GM18868 (cell line): Measurements from ENCODE around the gene ADPRH.

Experiments used
- ATAC-seq: cut with Tn5 transposase; IDR thresholded peaks from one replicate; pipeline ENCODE4 v1.9.1; 2021; ENCODE audit warnings: mild to moderate bottlenecking, moderate library complexity; ENCODE audit not compliant: unreplicated experiment

ADPRH gene

DNA sequence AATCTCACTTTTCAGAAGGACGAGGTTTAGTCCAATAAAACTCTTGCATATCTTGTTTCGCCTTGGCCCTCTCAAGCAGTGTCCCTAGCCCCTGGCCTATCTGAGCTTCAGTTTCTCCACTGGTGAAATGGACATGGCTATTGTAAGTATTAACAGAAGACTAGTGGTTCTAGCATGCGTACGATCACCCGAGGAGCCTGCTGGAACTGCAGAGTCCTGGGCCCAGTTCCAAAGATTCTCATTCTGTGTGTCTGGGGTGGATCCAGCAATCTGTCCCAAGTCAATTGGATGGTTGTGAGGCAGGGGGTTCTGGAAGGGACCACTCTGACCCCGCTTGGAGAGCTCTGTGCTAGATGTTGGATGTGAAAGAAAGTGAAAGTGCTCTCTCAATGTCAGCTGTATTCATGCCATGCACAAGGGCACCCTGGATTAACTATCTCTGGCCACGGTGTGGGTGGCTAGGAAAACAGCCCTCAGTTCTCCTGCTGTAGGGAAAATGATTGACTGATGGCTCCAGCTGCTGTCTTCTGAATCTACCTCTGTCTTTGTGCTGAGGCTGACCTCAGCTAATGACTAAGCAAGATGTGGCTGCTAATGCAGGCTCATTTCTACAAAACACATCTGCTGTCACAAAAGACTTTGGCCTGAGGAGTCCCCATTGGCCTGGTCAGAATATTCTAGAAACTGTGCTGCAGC, 16.5 kb downstream of the ADPRH start:
- no peak for ATAC-seq

DNA sequence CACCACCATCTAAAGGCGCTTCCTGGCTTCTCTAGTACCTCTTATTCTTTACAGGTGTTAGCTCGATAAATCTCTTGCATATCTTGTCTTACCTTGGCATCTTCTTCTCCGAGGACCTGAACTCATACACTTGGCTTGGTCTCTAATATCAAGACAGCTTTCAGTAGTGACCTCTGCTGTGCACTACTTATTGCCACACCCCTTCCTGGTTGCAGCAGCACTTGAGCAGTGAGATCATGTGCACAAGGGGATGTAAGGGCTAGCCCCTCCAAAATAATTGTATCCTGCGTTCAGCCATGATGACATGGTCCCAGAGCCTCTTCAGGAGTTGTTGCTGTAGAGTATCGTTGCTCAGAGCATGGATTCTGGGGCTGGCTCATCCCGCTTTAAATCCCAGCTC, 17.1 kb downstream of the ADPRH start:
- no peak for ATAC-seq

DNA sequence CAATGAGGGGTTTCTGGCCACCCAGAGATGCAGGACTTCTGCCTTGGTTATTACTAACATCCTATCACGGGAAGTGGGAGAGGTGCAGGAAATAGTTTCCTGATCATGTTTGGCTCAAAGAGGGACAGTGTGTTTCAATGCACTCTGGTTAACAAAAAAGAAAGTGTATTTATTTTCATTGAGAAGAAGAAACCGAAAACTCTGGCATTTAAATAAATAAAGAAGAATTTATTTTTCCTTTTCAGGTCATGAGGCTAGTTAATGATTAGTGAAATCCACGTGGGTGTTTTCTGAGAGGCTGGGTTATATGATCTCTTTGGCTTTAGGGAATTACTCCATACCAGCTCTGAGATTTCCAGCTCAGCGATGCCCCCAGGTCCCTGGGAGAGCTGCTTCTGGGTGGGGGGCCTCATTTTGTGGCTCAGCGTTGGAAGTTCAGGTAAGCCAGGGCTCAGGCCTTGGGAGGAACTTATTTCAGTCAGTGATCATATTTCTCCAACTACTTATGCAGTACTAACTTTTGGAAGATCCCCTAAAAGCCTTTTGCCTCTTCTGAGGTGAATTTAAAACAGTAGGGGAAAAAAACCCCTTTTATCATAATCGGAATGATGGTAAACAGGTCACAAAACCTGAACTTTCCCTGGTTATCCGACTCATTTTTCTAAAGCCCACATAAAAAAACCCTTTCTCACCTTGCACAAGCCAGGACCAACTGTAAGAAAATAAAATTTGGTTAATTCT, 18.4 kb downstream of the ADPRH start, which contains the start of gene PLA1A:
PLA1A (plus strand) TSS at position 338 of the 741 bp plus-strand sequence; CDS start at position 367, 29 bp downstream.
- peak; percentile 17 for ATAC-seq

DNA sequence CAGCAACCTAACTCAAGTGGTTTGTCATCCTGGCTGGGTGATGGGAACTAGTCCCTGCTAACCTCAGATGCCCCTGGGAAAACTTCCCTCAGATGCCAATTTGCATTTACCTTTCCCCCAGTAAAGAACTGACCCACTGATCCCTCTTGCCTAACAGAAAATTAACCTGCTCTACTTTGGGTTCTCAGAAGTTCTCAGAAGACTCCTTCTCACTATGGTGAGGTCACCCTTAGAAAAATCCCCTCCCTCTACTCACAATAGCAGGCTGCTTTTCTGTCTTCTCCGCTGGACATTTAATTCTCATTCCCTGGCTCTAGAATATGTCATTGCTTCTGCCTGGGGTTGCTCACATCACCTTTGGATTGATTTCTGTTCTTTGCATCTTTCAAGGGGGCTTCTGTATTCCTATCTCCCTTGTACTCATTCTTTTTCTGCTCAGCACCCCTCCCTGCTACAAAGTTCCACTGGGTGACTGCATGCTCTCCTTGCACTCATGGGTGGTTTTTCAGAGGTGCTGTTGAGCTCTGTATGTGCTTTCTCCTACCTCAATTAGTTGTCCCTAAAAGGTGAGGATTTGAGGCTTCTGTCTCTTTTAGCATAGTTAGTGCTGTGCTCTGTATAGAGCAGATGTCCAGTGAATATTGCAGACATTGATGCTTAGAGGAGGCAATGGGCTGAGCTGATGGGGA, 19.3 kb downstream of the ADPRH start:
- ATAC-seq: peak; percentile 56

- no peak for ATAC-seq
Measured at GRCh38 chr3:119599558-119600174, 20.4 kb downstream of the ADPRH start.

DNA sequence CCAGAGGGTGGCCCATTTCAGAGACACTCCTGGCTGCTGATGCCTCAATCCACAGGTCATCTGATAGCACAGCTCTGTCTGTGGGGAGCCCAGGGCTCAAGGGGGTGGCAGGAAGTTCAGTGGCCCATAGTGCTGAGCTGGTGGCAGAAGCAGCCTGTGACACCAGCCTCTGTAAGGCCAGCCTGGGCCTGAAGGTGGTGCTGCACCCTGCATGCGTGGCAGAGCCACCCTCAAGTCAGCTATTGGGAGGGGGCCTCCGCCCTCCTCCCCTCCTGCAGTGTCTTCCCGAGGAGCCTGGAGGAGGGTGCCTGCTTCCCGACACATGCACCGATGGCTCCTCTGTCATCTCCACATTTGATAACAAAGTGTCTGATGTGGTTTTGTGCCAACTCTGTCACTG, 21.4 kb downstream of the ADPRH start:
- peak; percentile 68 for ATAC-seq

GRCh38 chr3:119601154-119601553, 21.9 kb downstream of the ADPRH start:
- ATAC-seq: peak; percentile 2

- ATAC-seq: no peak
Measured at GRCh38 chr3:119602676-119603075, 23.4 kb downstream of the ADPRH start.

- no peak for ATAC-seq
Measured at GRCh38 chr3:119604878-119605277, 25.6 kb downstream of the ADPRH start.

DNA sequence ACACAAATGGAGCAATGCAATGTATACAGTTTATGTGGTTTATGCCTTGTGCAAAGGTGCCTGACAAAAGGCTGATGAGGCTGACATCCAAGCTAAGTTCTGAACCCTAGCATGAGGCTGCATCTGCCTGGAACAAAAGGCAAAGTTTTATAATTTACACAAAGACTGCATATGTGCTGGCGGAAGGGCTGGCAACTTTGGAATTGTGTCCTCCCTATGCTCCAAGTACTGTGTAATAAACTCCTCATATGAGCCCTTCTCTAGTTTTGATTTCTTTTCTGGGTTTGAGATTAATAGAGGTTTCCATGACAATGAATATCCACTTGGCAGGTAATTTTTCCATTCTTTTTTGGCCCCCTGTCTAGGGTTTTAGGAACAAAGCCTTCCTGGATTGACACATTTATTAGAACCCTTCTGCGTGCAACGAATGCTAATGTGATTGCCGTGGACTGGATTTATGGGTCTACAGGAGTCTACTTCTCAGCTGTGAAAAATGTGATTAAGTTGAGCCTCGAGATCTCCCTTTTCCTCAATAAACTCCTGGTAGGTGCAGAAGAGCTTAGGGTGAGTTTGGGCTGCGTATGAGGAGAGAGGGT, 29.2 kb downstream of the ADPRH start:
- no peak for ATAC-seq

DNA sequence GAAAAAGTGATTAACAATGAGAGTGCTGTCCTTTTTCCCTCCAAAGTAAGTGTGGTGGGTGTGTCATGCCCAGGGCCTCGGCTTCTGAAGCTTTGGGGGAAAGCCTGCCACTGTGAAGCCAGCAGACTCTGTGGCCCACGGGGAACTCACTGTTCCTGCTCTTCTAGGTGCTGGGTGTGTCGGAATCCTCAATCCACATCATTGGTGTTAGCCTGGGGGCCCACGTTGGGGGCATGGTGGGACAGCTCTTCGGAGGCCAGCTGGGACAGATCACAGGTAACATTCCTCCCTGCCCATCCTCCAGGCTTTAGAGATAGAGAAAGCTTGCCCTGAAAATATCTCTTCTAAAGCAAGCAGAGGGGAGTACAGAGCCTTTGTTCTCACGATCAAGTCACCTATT, 30.0 kb downstream of the ADPRH start:
- no peak for ATAC-seq

DNA sequence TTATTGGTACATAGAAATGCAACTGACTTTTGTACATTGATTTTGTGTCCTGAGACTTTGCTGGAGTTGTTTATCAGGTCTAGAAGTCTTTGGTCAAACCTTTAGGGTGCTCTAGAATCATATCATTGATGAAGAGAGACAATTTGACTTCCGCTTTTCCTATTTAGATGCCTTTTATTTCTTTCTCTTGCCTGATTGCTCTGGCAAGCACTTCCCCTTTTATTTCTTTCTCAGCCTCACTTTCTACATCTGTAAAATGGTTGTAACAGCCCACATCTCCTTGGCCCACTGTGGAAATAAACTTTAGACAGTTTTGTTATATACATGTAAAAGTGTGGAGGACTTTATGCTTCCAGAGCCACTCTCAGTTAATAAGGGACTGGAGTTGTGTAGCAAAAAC, 32.4 kb downstream of the ADPRH start:
- no peak for ATAC-seq

GRCh38 chr3:119613201-119613600, 33.9 kb downstream of the ADPRH start:
- no peak for ATAC-seq

DNA sequence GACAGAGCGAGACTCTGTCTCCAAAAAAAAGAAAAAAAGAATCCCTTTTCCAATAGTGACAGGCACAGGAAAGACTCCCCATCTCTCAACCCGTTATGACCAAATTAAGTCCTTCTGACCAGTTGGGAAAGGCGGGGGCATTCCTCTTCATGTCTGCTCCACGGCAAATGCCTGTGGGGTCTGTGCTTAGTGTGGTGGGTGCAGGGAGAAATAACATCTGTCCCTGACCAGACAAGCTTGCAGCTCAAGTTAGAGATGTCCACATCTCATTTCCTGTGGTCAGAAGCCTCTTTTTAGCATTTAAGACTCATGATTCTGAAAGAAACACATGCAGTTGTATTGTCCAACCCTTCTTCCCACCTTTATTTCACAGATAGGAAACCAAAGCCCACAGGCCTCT, 34.6 kb downstream of the ADPRH start:
- no peak for ATAC-seq

GRCh38 chr3:119616056-119616455, 36.8 kb downstream of the ADPRH start:
- ATAC-seq: no peak

DNA sequence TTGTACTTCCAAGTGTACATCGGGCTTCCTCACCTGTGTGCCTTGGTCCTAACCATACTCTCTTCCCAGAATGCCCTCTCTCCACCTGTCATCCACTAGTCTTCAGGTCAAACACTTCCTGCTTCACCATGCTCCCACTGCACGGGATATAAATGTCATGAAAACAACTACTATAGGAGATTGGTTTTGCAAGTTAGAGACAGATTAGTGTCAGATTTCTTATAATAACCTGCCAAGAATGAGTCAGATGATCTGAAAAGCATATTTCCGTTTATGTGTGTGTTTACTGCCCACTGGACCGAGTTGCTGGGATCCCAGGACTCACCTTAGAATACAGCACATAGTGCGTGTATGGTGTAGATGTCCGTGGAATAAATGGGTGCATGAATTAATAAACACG, 39.8 kb downstream of the ADPRH start:
- ATAC-seq: no peak

- no peak for ATAC-seq
Measured at GRCh38 chr3:119620899-119621298, 41.6 kb downstream of the ADPRH start.

- ATAC-seq: no peak
Measured at GRCh38 chr3:119624002-119624720, 44.9 kb downstream of the ADPRH start.

- ATAC-seq: no peak
Measured at GRCh38 chr3:119625451-119626153, 46.3 kb downstream of the ADPRH start.

- no peak for ATAC-seq
Measured at GRCh38 chr3:119626196-119626595, 46.9 kb downstream of the ADPRH start.
